Fibroblast of lung (primary cell): Measurements from ENCODE around the gene TSC22D1.

Experiments used
- CTCF ChIP-seq, 2 donors: IDR thresholded peaks in 1 of 2; conservative IDR thresholded peaks in 1 of 2; 1 replicate in 1 of 2; 2 replicates in 1 of 2; pipeline ENCODE4 v1.5.1; 2011 to 2012; ENCODE audit warnings: low read length in 2 of 2, control low read depth in 1 of 2, inconsistent platforms in 1 of 2, low read depth in 1 of 2, mild to moderate bottlenecking in 1 of 2
- EZH2 ChIP-seq: IDR thresholded peaks from 2 replicates; pipeline ENCODE4 v1.5.1; 2012; ENCODE audit warnings: low read length, control low read depth, mild to moderate bottlenecking; ENCODE audit errors: missing control alignments

- TF ChIP-seq CTCF (conservative IDR thresholded peaks at IDR 0.05 in 1 of 2, IDR thresholded peaks at IDR 0.05 in 1 of 2; ENCODE audit: low read depth in 1 of 2, low read length in 2 of 2): no peak
- no peak for TF ChIP-seq EZH2
These were observed 9.5 kb downstream of the TSC22D1 start for GRCh38 chr13:44566601-44567000.
